Endothelial cell (in vitro differentiated cells): Measurements from ENCODE around the gene SSTR5. TPM values are rescaled to one million over a fixed set of nuclear protein-coding genes. Genes with fewer than 3 reads are reported as not detected.

Source experiments
- DNase-seq: peaks from one replicate; pipeline ENCODE4 v3.0.0; 2021; ENCODE audit warnings: low spot score
- H3K27ac Mint-ChIP-seq: one replicate; pipeline ENCODE4 v1.8.0; 2021; ENCODE audit warnings: mixed read lengths, inconsistent platforms; ENCODE audit not compliant: unreplicated experiment
- H3K27me3 Mint-ChIP-seq: one replicate; pipeline ENCODE4 v1.8.0; 2021; ENCODE audit warnings: mild to moderate bottlenecking, moderate library complexity, mixed read lengths, inconsistent platforms; ENCODE audit not compliant: unreplicated experiment
- H3K36me3 Mint-ChIP-seq: one replicate; pipeline ENCODE4 v1.8.0; 2021; ENCODE audit warnings: mild to moderate bottlenecking, low read depth, mixed read lengths, inconsistent platforms; ENCODE audit not compliant: unreplicated experiment
- H3K4me1 Mint-ChIP-seq: one replicate; pipeline ENCODE4 v1.8.0; 2021; ENCODE audit warnings: mild to moderate bottlenecking, mixed read lengths, inconsistent platforms; ENCODE audit not compliant: unreplicated experiment
- H3K4me3 Mint-ChIP-seq: one replicate; pipeline ENCODE4 v1.8.0; 2021; ENCODE audit warnings: mild to moderate bottlenecking, mixed read lengths, inconsistent platforms; ENCODE audit not compliant: unreplicated experiment
- H3K9me3 Mint-ChIP-seq: one replicate; pipeline ENCODE4 v1.8.0; 2021; ENCODE audit warnings: mixed read lengths, inconsistent platforms; ENCODE audit not compliant: unreplicated experiment
- CTCF ChIP-seq: fragments of 200-600 bp; sonication (generic); IDR thresholded peaks from one replicate; pipeline ENCODE4 v1.5.0; 2021; ENCODE audit warnings: antibody characterized with exemption; ENCODE audit not compliant: unreplicated experiment
- total RNA-seq: library from RNA; stranded (reverse); fragmentation: NEBNext Ultra II Directional; extraction: Animal tissue kit (Norgen Biotek cat#: 25700); gene quantifications from one replicate; pipeline ENCODE4 v1.2.1, GENCODE V29; 2021; ENCODE audit not compliant: unreplicated experiment

SSTR5 gene
- total RNA-seq, 1 donor from 2014 or later, result not detected

- H3K27me3 Mint-ChIP-seq, result no peaks in the 10 kb centered on the region
- no peaks in the 10 kb centered on the region for H3K9me3 Mint-ChIP-seq
- H3K4me3 Mint-ChIP-seq, result no peak overlapping the region
- no peaks in the 10 kb centered on the region for H3K4me1 Mint-ChIP-seq
- no peak for TF ChIP-seq CTCF
- H3K27ac Mint-ChIP-seq, result no peak overlapping the region
- no peaks in the 10 kb centered on the region for H3K36me3 Mint-ChIP-seq
- no peak for DNase-seq
Measured at GRCh38 chr16:1097800-1098199, 25.3 kb downstream of the SSTR5 start.

GRCh38 chr16:1098266-1098991 is 25.9 kb downstream of the SSTR5 start:
- Mint-ChIP-seq H3K36me3 (no peaks in the 10 kb centered on the region), H3K4me3 (no peak overlapping the region), H3K4me1 (no peaks in the 10 kb centered on the region), H3K9me3 (no peaks in the 10 kb centered on the region), H3K27me3 (no peaks in the 10 kb centered on the region), H3K27ac (no peak overlapping the region)
- no peak for DNase-seq
- TF ChIP-seq CTCF, result no peak

GRCh38 chr16:1099189-1100083 is 26.9 kb downstream of the SSTR5 start:
- DNase-seq, result no peak
- Mint-ChIP-seq H3K27ac (no peak overlapping the region), H3K4me3 (no peak overlapping the region), H3K27me3 (no peaks in the 10 kb centered on the region), H3K4me1 (no peaks in the 10 kb centered on the region), H3K36me3 (no peaks in the 10 kb centered on the region), H3K9me3 (no peaks in the 10 kb centered on the region)
- no peak for TF ChIP-seq CTCF

- H3K27me3 Mint-ChIP-seq, result no peaks in the 10 kb centered on the region
- TF ChIP-seq CTCF, result no peak
- no peaks in the 10 kb centered on the region for H3K9me3 Mint-ChIP-seq
- no peaks in the 10 kb centered on the region for H3K4me1 Mint-ChIP-seq
- H3K4me3 Mint-ChIP-seq, result no peak overlapping the region
- no peak overlapping the region for H3K27ac Mint-ChIP-seq
- DNase-seq, result no peak
- no peaks in the 10 kb centered on the region for H3K36me3 Mint-ChIP-seq
Measured at GRCh38 chr16:1100084-1100800, 27.7 kb downstream of the SSTR5 start.
